ENCODE measurements around the gene TCF3. TPM values are rescaled to one million over a fixed set of nuclear protein-coding genes. Genes with fewer than 3 reads are reported as not detected.
"Not testable (repeated sequence)": the region's sequence is repeated elsewhere in the genome, so short reads cannot be mapped to it uniquely, and the experiment has no call there.

TCF3 gene
- total RNA-seq, 1 donor from 2014 or later, result 123 TPM

DNA sequence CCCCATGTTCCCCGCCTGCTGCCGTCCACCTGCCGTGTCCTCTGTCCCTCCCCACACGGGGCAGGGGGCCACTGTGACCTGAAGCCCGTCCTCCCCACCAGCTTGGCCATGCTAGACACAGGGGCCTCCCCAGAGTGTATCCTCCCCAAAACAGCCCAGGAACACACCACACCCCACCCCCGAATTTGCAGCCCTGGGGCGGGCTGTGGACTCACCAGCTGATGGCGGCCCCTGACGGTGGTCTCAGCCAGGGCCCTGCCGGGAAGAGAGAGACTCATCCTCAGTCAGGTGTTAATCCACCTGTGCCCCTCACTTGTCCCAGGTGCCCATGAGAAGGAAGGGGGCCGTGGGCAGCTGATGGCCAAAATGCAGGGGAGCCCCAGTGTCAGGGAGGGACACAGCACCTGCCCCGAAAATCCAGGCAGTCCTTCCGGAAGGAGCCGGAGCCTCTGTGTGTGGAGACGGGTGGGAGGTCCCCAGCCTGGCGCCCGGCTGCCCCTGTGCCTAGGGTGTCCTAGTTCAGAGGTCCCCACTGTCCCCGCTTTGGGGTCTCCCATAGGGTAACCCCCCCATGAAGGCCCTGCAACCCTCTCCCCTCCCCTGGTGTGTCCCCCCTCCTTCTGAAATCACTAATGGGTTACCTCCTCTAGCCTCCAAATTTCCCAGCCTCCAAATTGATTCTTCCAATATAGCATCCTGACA lies 39.3 kb upstream of the TCF3 start:
- TF ChIP-seq, protein P1, sequence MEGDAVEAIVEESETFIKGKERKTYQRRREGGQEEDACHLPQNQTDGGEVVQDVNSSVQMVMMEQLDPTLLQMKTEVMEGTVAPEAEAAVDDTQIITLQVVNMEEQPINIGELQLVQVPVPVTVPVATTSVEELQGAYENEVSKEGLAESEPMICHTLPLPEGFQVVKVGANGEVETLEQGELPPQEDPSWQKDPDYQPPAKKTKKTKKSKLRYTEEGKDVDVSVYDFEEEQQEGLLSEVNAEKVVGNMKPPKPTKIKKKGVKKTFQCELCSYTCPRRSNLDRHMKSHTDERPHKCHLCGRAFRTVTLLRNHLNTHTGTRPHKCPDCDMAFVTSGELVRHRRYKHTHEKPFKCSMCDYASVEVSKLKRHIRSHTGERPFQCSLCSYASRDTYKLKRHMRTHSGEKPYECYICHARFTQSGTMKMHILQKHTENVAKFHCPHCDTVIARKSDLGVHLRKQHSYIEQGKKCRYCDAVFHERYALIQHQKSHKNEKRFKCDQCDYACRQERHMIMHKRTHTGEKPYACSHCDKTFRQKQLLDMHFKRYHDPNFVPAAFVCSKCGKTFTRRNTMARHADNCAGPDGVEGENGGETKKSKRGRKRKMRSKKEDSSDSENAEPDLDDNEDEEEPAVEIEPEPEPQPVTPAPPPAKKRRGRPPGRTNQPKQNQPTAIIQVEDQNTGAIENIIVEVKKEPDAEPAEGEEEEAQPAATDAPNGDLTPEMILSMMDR (IDR thresholded peaks at IDR 0.05; ENCODE audit: insufficient read depth, low read length, poor library complexity, severe bottlenecking), result no peak

DNA sequence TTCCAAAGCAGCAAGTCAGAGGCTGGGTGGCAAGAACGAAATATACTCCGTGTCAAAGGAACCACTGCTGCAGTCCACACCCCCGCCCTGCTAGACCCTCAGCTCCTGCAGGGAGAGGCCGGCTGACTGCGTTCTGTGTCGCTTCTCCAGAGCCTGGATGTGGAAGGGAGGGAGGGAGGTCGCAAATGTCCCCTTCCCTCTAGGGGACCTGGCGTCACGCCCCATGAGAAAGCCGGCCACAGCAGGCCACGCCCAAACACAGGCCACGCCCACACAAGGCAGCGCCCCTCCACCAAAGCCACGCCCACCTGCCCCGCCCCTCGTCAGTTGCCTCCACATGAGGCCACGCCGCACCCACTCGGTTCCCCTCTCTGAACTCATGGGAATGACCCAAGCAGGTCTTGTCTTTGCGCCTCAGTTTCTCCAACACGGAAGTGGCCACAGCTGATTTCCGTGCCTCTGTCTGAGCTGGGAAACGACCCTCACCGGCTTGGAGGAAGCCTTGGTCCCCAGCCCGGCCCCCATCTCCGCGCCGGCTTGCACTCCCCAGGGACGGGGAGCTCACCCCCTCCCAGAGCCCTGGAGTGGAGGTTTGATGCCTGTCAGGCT lies 38.4 kb upstream of the TCF3 start:
- no peak overlapping the region for H3K4me3 ChIP-seq (ENCODE audit: low read depth, low read length)
- no peaks in the 10 kb centered on the region for H3K36me3 ChIP-seq (ENCODE audit: control insufficient read depth, insufficient read depth, low read length)
- DNase-seq (ENCODE audit: low read depth), result no peak
- peaks cover 42% of the 10 kb centered on the region for H3K27me3 ChIP-seq (ENCODE audit: control insufficient read depth, insufficient read depth, low read length)
- TF ChIP-seq, protein P1 (IDR thresholded peaks at IDR 0.05; ENCODE audit: insufficient read depth, low read length, poor library complexity, severe bottlenecking), result no peak

More for the DNA sequence above, 39.3 kb upstream of the TCF3 start:
- DNase-seq (ENCODE audit: low read depth), result no peak
- H3K36me3 ChIP-seq (ENCODE audit: control insufficient read depth, insufficient read depth, low read length), result no peaks in the 10 kb centered on the region
- peaks cover 42% of the 10 kb centered on the region for H3K27me3 ChIP-seq (ENCODE audit: control insufficient read depth, insufficient read depth, low read length)
- H3K4me3 ChIP-seq (ENCODE audit: low read depth, low read length), result no peak overlapping the region

DNA sequence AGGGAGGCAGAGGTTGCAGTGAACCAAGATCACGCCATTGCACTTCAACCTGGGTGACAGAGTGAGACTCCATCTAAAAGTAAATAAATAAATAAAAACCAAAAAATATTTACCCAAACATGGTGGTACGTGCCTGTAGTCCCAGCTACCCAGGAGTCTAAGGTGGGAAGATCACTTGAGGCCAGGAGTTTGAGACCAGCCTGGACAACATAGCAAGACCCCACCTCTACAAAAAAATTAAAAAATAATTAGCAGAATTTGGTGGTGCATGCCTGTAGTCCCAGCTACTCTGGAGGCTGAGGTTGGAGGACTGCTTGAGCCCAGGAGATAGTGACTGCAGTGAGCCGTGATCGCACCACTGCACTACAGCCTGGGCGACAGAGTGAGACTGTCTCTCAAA lies 33.4 kb upstream of the TCF3 start:
- peaks cover 35% of the 10 kb centered on the region for H3K27me3 ChIP-seq (ENCODE audit: control insufficient read depth, insufficient read depth, low read length)
- not testable (repeated sequence) for H3K36me3 ChIP-seq (ENCODE audit: control insufficient read depth, insufficient read depth, low read length); H3K4me3 ChIP-seq (ENCODE audit: low read depth, low read length); DNase-seq (ENCODE audit: low read depth)

DNA sequence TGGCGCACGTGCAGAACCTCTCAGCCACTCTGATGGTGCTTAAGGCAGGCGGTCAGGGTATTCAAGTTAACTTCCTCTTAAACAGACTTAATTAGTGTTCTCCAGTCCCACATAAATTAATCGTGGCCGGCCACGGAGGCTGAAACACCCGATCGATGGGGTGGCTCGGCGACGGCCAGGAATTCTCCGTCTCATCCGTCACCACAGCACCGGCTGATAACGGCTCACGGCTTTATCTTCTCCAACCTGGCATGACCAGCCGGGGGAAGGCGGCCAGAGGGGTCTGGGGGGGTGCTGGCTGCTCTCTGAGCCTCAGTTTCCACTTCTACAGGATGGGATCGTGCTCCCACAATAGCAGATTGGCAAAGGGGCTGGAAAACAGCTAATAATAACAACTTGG lies 32.6 kb upstream of the TCF3 start:
- Histone ChIP-seq H3K27me3 (ENCODE audit: control insufficient read depth, insufficient read depth, low read length) (peaks cover 31% of the 10 kb centered on the region), H3K36me3 (ENCODE audit: control insufficient read depth, insufficient read depth, low read length) (no peaks in the 10 kb centered on the region), H3K4me3 (ENCODE audit: low read depth, low read length) (no peak overlapping the region)
- no peak for DNase-seq (ENCODE audit: low read depth)
- TF ChIP-seq, protein P1 (IDR thresholded peaks at IDR 0.05; ENCODE audit: insufficient read depth, low read length, poor library complexity, severe bottlenecking), result no peak

DNA sequence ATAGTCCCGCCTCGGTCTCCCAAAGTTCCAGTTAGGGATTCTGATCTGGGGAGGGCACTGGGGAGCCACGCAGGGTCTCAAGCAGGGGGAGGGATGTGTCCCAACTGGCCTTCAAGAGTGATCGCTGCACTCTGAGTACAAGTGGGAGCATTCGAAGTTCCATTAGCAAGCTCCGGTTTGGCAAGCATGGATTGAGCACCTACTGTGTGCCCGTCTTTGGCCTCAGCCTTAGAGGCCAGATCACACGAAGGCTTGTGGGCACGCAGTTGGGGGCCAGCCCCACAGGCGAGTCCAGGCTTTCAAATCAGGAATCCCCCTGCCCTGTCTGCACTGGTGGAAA lies 32.1 kb upstream of the TCF3 start:
- DNase-seq (ENCODE audit: low read depth), result no peak
- Histone ChIP-seq H3K36me3 (ENCODE audit: control insufficient read depth, insufficient read depth, low read length) (no peaks in the 10 kb centered on the region), H3K27me3 (ENCODE audit: control insufficient read depth, insufficient read depth, low read length) (peaks cover 33% of the 10 kb centered on the region), H3K4me3 (ENCODE audit: low read depth, low read length) (no peak overlapping the region)
- TF ChIP-seq, protein P1 (IDR thresholded peaks at IDR 0.05; ENCODE audit: insufficient read depth, low read length, poor library complexity, severe bottlenecking), result no peak

DNA sequence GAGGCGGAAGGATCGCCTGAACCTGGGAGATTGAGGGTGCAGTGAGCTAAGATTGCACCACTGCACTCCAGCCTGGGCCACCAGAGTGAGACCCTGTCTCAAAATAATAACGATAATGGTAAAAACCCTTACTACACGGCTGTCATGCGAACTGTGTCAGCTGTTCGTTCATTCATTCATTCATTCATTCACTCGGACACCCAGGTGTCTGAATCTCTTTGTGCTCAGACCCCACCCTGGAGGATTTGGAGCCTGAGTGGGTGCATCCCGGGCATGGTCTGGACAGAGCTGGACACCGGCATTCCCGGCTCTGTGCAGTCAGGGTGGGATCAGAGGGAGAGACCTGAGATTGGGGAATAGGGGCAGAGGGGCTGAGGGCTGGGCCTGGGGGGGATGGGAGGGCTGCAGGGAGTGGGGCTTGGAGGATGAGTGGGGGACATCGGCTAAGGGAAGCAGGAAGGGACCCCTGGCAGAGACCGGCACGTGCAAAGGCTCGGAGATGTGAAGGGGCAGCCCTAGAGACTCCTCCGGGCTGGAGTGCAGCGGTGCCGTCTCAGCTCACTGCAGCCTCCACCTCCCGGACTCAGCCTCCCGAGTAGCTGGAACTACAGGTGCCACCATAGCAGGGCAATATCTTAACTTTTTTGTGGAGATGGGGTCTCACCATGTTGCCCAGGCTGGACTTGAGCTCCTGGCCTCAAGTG lies 31.6 kb upstream of the TCF3 start:
- Histone ChIP-seq H3K27me3 (ENCODE audit: control insufficient read depth, insufficient read depth, low read length) (peaks cover 35% of the 10 kb centered on the region), H3K36me3 (ENCODE audit: control insufficient read depth, insufficient read depth, low read length) (no peaks in the 10 kb centered on the region), H3K4me3 (ENCODE audit: low read depth, low read length) (no peak overlapping the region)
- TF ChIP-seq, protein P1 (IDR thresholded peaks at IDR 0.05; ENCODE audit: insufficient read depth, low read length, poor library complexity, severe bottlenecking), result no peak
- no peak for DNase-seq (ENCODE audit: low read depth)
